ENCODE measurements around the gene TUBG2. TPM values are rescaled to one million over a fixed set of nuclear protein-coding genes. Genes with fewer than 3 reads are reported as not detected.

TUBG2 gene
- total and polyA plus RNA-seq, 2 donors from 2014 or later: 19.9 to 39.9 TPM

- intact Hi-C loops (cut with DNase I): no loop called here
- H3K27ac ChIP-seq (ENCODE audit: low read depth in 2 of 2, low read length in 2 of 2): no peak overlapping the region
- no peak for DNase-seq
Observed at GRCh38 chr17:42699415-42699740, 40.3 kb downstream of the TUBG2 start.

GRCh38 chr17:42700586-42701289 lies 41.7 kb downstream of the TUBG2 start:
- FAIRE-seq: no peak
- intact Hi-C loops (cut with DNase I): no loop called here

More at GRCh38 chr17:42699415-42699740, 40.3 kb downstream of the TUBG2 start:
- no peak overlapping the region for H3K9ac ChIP-seq (ENCODE audit: low read length in 3 of 3)
- H3K9me3 ChIP-seq (ENCODE audit: control insufficient read depth in 2 of 3, insufficient read depth in 1 of 3, low read length in 3 of 3): no peaks in the 10 kb centered on the region
- H3K4me1 ChIP-seq (ENCODE audit: control insufficient read depth in 2 of 3, insufficient read depth in 2 of 3, low read depth in 1 of 3, low read length in 3 of 3): no peaks in the 10 kb centered on the region
- H3K4me3 ChIP-seq (ENCODE audit: low read length in 3 of 3): no peak overlapping the region
- TF ChIP-seq CTCF (IDR thresholded peaks at IDR 0.05; ENCODE audit: borderline replicate concordance, extremely low read depth, insufficient read depth): no peak
- H3K36me3 ChIP-seq (ENCODE audit: control insufficient read depth in 2 of 3, insufficient read depth in 3 of 3, low read length in 3 of 3): peaks cover 4 to 38% (median 26%) of the 10 kb centered on the region in 3 donors
- H3K27me3 ChIP-seq (ENCODE audit: control insufficient read depth, insufficient read depth, low read length): no peaks in the 10 kb centered on the region
- FAIRE-seq: no peak

GRCh38 chr17:42702446-42702845 lies 43.4 kb downstream of the TUBG2 start:
- Histone ChIP-seq H3K27me3 (ENCODE audit: control insufficient read depth, insufficient read depth, low read length) (no peaks in the 10 kb centered on the region), H3K36me3 (ENCODE audit: control insufficient read depth in 2 of 3, insufficient read depth in 3 of 3, low read length in 3 of 3) (peaks cover 8 to 68% (median 40%) of the 10 kb centered on the region in 3 donors), H3K4me1 (ENCODE audit: control insufficient read depth in 2 of 3, insufficient read depth in 2 of 3, low read depth in 1 of 3, low read length in 3 of 3) (no peaks in the 10 kb centered on the region), H3K9me3 (ENCODE audit: control insufficient read depth in 2 of 3, insufficient read depth in 1 of 3, low read length in 3 of 3) (no peaks in the 10 kb centered on the region), H3K27ac (ENCODE audit: low read depth in 2 of 2, low read length in 2 of 2) (no peak overlapping the region), H3K4me3 (ENCODE audit: low read length in 3 of 3) (no peak overlapping the region), H3K9ac (ENCODE audit: low read length in 3 of 3) (no peak overlapping the region)
- no peak for TF ChIP-seq CTCF (IDR thresholded peaks at IDR 0.05; ENCODE audit: borderline replicate concordance, extremely low read depth, insufficient read depth)
- intact Hi-C loops (cut with DNase I): no loop called here
- DNase-seq: no peak
- no peak for FAIRE-seq

More at GRCh38 chr17:42700586-42701289, 41.7 kb downstream of the TUBG2 start:
- no peak overlapping the region for H3K9ac ChIP-seq (ENCODE audit: low read length in 3 of 3)
- no peak overlapping the region for H3K4me3 ChIP-seq (ENCODE audit: low read length in 3 of 3)
- no peak overlapping the region for H3K27ac ChIP-seq (ENCODE audit: low read depth in 2 of 2, low read length in 2 of 2)
- DNase-seq: no peak
- no peaks in the 10 kb centered on the region for H3K9me3 ChIP-seq (ENCODE audit: control insufficient read depth in 2 of 3, insufficient read depth in 1 of 3, low read length in 3 of 3)
- no peaks in the 10 kb centered on the region for H3K4me1 ChIP-seq (ENCODE audit: control insufficient read depth in 2 of 3, insufficient read depth in 2 of 3, low read depth in 1 of 3, low read length in 3 of 3)
- no peak for TF ChIP-seq CTCF (IDR thresholded peaks at IDR 0.05; ENCODE audit: borderline replicate concordance, extremely low read depth, insufficient read depth)
- H3K27me3 ChIP-seq (ENCODE audit: control insufficient read depth, insufficient read depth, low read length): no peaks in the 10 kb centered on the region
- H3K36me3 ChIP-seq (ENCODE audit: control insufficient read depth in 2 of 3, insufficient read depth in 3 of 3, low read length in 3 of 3): peaks cover 4 to 52% (median 34%) of the 10 kb centered on the region in 3 donors

- no peak overlapping the region for H3K27ac ChIP-seq (ENCODE audit: low read depth in 2 of 2, low read length in 2 of 2)
- no peak overlapping the region for H3K9ac ChIP-seq (ENCODE audit: low read length in 3 of 3)
- no peak for FAIRE-seq
- H3K27me3 ChIP-seq (ENCODE audit: control insufficient read depth, insufficient read depth, low read length): no peaks in the 10 kb centered on the region
- no peak for DNase-seq
- no peaks in the 10 kb centered on the region for H3K9me3 ChIP-seq (ENCODE audit: control insufficient read depth in 2 of 3, insufficient read depth in 1 of 3, low read length in 3 of 3)
- peaks cover 8 to 80% (median 50%) of the 10 kb centered on the region in 3 donors for H3K36me3 ChIP-seq (ENCODE audit: control insufficient read depth in 2 of 3, insufficient read depth in 3 of 3, low read length in 3 of 3)
- intact Hi-C loops (cut with DNase I): no loop called here
- no peak for TF ChIP-seq CTCF (IDR thresholded peaks at IDR 0.05; ENCODE audit: borderline replicate concordance, extremely low read depth, insufficient read depth)
- H3K4me1 ChIP-seq (ENCODE audit: control insufficient read depth in 2 of 3, insufficient read depth in 2 of 3, low read depth in 1 of 3, low read length in 3 of 3): no peaks in the 10 kb centered on the region
- no peak overlapping the region for H3K4me3 ChIP-seq (ENCODE audit: low read length in 3 of 3)
Observed at GRCh38 chr17:42704490-42704836, 45.4 kb downstream of the TUBG2 start.
